ENCODE results near the gene MYO3B. TPM values are rescaled to one million over a fixed set of nuclear protein-coding genes. Genes with fewer than 3 reads are reported as not detected.

The MYO3B gene
- total RNA-seq, 2 experiments from 2014 or later: not detected

- H3K79me2 ChIP-seq (ENCODE audit: insufficient read depth, low read depth, low read length): no peaks in the 10 kb centered on the region
- CTCF ChIA-PET (ENCODE audit: unreplicated experiment): no interaction called here
- POLR2A ChIA-PET: no interaction called here
Measured at GRCh38 chr2:170292415-170292814, 114.5 kb downstream of the MYO3B start.

GRCh38 chr2:170297496-170297895 lies 119.5 kb downstream of the MYO3B start:
- TF ChIP-seq CTCF (conservative IDR thresholded peaks at IDR 0.05; ENCODE audit: low read length) (no peak), EZH2phosphoT487 (IDR thresholded peaks at IDR 0.05; ENCODE audit: borderline replicate concordance, low read depth, low read length) (no peak)
- Histone ChIP-seq H3K9me2 (ENCODE audit: insufficient read depth, low read length) (no peaks in the 10 kb centered on the region), H3K36me3 (ENCODE audit: insufficient read depth, low read length) (no peaks in the 10 kb centered on the region), H3K27ac (ENCODE audit: low read depth, low read length, poor library complexity, severe bottlenecking) (no peak overlapping the region), H3K79me2 (ENCODE audit: insufficient read depth, low read depth, low read length) (no peaks in the 10 kb centered on the region), H3K4me2 (ENCODE audit: low read length) (no peak overlapping the region), H3K4me1 (ENCODE audit: insufficient read depth, low read length, poor library complexity, severe bottlenecking) (no peaks in the 10 kb centered on the region), H3K4me3 (ENCODE audit: low read depth, low read length, poor library complexity, severe bottlenecking) (no peak overlapping the region), H2AFZ (ENCODE audit: low read length) (no peak overlapping the region), H3K9me3 (ENCODE audit: low read length) (no peaks in the 10 kb centered on the region), H4K20me1 (ENCODE audit: insufficient read depth, low read length) (no peaks in the 10 kb centered on the region)
- no TSS peak for BruUV-seq (replicated peaks)
- POLR2A ChIA-PET: interaction anchor here (0.5 to 1.4 kb wide), 3 partner anchors 10 to 1740 kb away, joined by 3 to 4 read pairs (median 4); no protein-coding TSS in a partner anchor
- no peak for DNase-seq (ENCODE audit: low spot score)
- CTCF ChIA-PET (ENCODE audit: unreplicated experiment): no interaction called here
- intact Hi-C loops (cut with micrococcal nuclease; ENCODE audit: unreplicated experiment): no loop called here

More at GRCh38 chr2:170292415-170292814, 114.5 kb downstream of the MYO3B start:
- no peaks in the 10 kb centered on the region for H3K9me2 ChIP-seq (ENCODE audit: insufficient read depth, low read length)
- H3K36me3 ChIP-seq (ENCODE audit: insufficient read depth, low read length): no peaks in the 10 kb centered on the region
- H3K27ac ChIP-seq (ENCODE audit: low read depth, low read length, poor library complexity, severe bottlenecking): no peak overlapping the region
- no peak overlapping the region for H3K4me2 ChIP-seq (ENCODE audit: low read length)
- H3K4me3 ChIP-seq (ENCODE audit: low read depth, low read length, poor library complexity, severe bottlenecking): no peak overlapping the region
- no peaks in the 10 kb centered on the region for H3K9me3 ChIP-seq (ENCODE audit: low read length)
- no peak overlapping the region for H2AFZ ChIP-seq (ENCODE audit: low read length)
- intact Hi-C loops (cut with micrococcal nuclease; ENCODE audit: unreplicated experiment): no loop called here
- DNase-seq (ENCODE audit: low spot score): no peak
- no peaks in the 10 kb centered on the region for H3K4me1 ChIP-seq (ENCODE audit: insufficient read depth, low read length, poor library complexity, severe bottlenecking)
- no peak; the same call in 1 of the 2 replicates for TF ChIP-seq CTCF (conservative IDR thresholded peaks at IDR 0.05; ENCODE audit: low read length)
- TF ChIP-seq EZH2phosphoT487 (IDR thresholded peaks at IDR 0.05; ENCODE audit: borderline replicate concordance, low read depth, low read length): no peak
- H4K20me1 ChIP-seq (ENCODE audit: insufficient read depth, low read length): no peaks in the 10 kb centered on the region
- no TSS peak for BruUV-seq (replicated peaks)

GRCh38 chr2:170298115-170298514 lies 120.2 kb downstream of the MYO3B start:
- DNase-seq (ENCODE audit: low spot score): no peak
- Histone ChIP-seq H3K79me2 (ENCODE audit: insufficient read depth, low read depth, low read length) (no peaks in the 10 kb centered on the region), H3K36me3 (ENCODE audit: insufficient read depth, low read length) (no peaks in the 10 kb centered on the region), H3K4me1 (ENCODE audit: insufficient read depth, low read length, poor library complexity, severe bottlenecking) (no peaks in the 10 kb centered on the region), H3K9me2 (ENCODE audit: insufficient read depth, low read length) (no peaks in the 10 kb centered on the region), H3K4me3 (ENCODE audit: low read depth, low read length, poor library complexity, severe bottlenecking) (no peak overlapping the region), H3K9me3 (ENCODE audit: low read length) (no peaks in the 10 kb centered on the region), H3K27ac (ENCODE audit: low read depth, low read length, poor library complexity, severe bottlenecking) (no peak overlapping the region), H2AFZ (ENCODE audit: low read length) (no peak overlapping the region), H4K20me1 (ENCODE audit: insufficient read depth, low read length) (no peaks in the 10 kb centered on the region), H3K4me2 (ENCODE audit: low read length) (no peak overlapping the region)
- TF ChIP-seq CTCF (conservative IDR thresholded peaks at IDR 0.05; ENCODE audit: low read length) (no peak), EZH2phosphoT487 (IDR thresholded peaks at IDR 0.05; ENCODE audit: borderline replicate concordance, low read depth, low read length) (no peak)
- intact Hi-C loops (cut with micrococcal nuclease; ENCODE audit: unreplicated experiment): no loop called here
- CTCF ChIA-PET (ENCODE audit: unreplicated experiment): no interaction called here
- POLR2A ChIA-PET: interaction anchor here (0.6 to 0.7 kb wide), 3 partner anchors 234 to 1740 kb away, joined by 3 read pairs; no protein-coding TSS in a partner anchor
- BruUV-seq (replicated peaks): no TSS peak
